HUES48 (cell line): ENCODE data around the gene AMY1B.
"Not testable (repeated sequence)": the region's sequence is repeated elsewhere in the genome, so short reads cannot be mapped to it uniquely, and the experiment has no call there.

ENCODE experiments used
- H3K27ac ChIP-seq: one replicate; pipeline ENCODE4 v1.7.0; 2013; ENCODE audit warnings: low read depth, low read length, inconsistent platforms
- H3K27me3 ChIP-seq: 2 replicates; pipeline ENCODE4 v1.6.1; 2013; ENCODE audit warnings: mild to moderate bottlenecking, low read length; ENCODE audit not compliant: control insufficient read depth, insufficient read depth
- H3K36me3 ChIP-seq: 2 replicates; pipeline ENCODE4 v1.6.1; 2013; ENCODE audit warnings: low read length; ENCODE audit not compliant: control insufficient read depth, insufficient read depth
- H3K4me1 ChIP-seq: 2 replicates; pipeline ENCODE4 v1.6.1; 2013; ENCODE audit warnings: mild to moderate bottlenecking, low read length; ENCODE audit not compliant: control insufficient read depth, insufficient read depth
- H3K4me3 ChIP-seq: 2 replicates; pipeline ENCODE4 v1.5.1; 2013; ENCODE audit warnings: mild to moderate bottlenecking, low read depth, low read length
- H3K9ac ChIP-seq: 2 replicates; pipeline ENCODE4 v1.6.1; 2013; ENCODE audit warnings: mild to moderate bottlenecking, low read depth, low read length, moderate library complexity
- H3K9me3 ChIP-seq: 2 replicates; pipeline ENCODE4 v1.6.1; 2013; ENCODE audit warnings: low read length; ENCODE audit not compliant: control insufficient read depth, insufficient read depth

The AMY1B gene

DNA sequence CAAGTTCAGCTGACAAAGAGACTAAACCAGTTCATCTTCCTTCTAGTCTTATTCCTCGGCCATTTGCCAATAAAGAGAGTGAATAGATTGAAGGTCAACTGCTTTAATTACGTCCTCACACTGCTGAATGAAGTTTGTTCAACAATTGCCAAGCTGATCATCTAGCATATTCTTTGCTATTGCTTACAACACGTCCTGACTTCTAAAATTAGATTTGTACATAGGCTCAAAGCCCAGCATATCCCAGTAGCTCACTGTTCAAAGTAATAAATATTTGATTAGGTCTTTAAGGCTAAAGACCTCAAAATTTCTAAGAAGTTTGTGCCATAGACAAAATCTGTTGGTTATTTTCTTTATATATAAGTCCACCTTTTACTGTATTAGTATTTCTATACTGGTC is 19.7 kb downstream of the AMY1B start:
- H3K4me3 ChIP-seq, H3K9ac ChIP-seq, H3K9me3 ChIP-seq, H3K27me3 ChIP-seq, H3K27ac ChIP-seq, H3K36me3 ChIP-seq, H3K4me1 ChIP-seq: not testable (repeated sequence)

DNA sequence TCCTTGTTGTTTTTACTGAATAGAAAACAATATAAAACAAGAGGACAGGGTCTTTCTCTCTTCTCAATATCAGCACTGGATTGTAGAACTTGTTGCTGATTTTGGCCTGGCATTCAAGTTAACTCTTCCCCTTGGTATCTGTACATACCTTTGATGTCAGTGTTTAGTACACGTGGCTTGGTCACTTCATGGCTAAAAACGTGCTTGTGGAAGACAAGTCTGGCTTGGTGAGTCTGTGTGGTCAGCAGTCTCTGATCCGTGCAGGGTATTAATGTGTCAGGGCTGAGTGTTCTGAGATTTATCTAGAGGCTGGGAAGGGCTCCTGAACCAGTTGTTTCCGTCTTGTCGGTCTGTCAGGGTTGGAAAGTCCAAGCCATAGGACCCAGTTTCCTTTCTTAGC is 40.5 kb downstream of the AMY1B start, which contains the start of gene AMY1A:
Gene AMY1A, plus strand, starts transcription at position 301 of the 400 bp plus-strand sequence. CDS start 571 bp downstream, outside the sequence.
- not testable (repeated sequence) for H3K27me3 ChIP-seq, H3K9ac ChIP-seq, H3K4me3 ChIP-seq, H3K9me3 ChIP-seq, H3K36me3 ChIP-seq, H3K27ac ChIP-seq, H3K4me1 ChIP-seq

DNA sequence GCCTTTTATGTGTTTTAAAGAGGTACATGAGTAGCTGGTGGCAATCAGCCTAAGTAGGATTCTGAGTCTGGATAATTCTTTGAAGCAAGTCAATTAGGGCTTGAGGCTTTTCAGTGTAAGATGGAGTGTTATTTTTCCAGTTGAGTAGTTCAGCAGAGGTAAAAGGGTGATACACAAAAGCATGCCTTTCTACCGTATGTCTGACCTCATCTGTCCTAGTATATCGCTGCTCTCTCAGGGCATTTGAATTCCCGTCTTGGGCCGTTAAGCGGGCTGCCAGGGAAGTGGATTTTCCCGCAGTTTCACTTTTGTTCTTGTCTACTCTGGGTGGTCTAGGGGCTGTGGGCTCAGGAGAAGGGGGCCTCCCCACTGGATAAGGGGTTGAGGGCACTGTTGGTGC is 41.9 kb downstream of the AMY1B start:
- not testable (repeated sequence) for H3K27ac ChIP-seq, H3K27me3 ChIP-seq, H3K4me1 ChIP-seq, H3K36me3 ChIP-seq, H3K9ac ChIP-seq, H3K9me3 ChIP-seq, H3K4me3 ChIP-seq

DNA sequence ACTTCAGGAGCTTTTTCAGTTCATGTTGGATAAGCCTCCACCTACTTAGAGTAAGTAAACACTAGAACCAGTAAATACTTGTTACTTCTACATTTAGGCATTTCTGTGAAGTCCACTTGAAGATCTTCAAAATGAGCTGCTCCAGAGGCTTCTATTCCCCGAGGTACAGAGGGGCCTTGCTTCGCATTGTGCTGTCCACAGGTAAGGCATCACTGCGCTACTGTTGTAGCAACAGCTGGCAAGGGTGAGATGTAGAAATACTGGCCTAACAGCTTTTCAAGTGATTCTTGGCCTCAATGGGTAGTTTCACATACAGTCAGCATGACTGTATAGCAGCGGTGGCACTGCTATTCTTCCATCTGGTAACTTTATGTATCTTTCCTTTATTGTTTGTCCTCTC is 45.1 kb downstream of the AMY1B start:
- not testable (repeated sequence) for H3K4me1 ChIP-seq, H3K27ac ChIP-seq, H3K9ac ChIP-seq

DNA sequence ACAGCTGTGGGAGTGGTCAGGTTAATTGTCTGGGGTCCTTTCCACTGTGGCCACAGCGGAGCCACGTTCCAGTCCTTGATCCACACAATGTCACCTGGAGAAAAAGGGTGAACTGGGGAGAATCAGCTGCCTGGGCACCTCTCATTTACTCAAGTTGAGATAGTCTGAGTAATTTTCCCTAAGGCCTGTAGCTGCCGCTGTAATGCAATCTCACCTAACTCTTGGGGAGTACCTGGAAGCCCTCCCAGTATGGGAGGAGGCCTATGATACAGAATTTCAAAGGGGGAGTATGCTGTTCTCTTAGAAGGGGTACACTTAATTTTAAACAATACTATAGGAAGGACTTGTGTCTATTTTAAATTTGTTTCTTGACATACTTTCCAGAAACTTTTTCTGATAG is 45.7 kb downstream of the AMY1B start:
- H3K4me3 ChIP-seq, H3K9me3 ChIP-seq, H3K36me3 ChIP-seq, H3K4me1 ChIP-seq, H3K27ac ChIP-seq, H3K9ac ChIP-seq, H3K27me3 ChIP-seq: not testable (repeated sequence)

More for the DNA sequence above, 45.1 kb downstream of the AMY1B start:
- H3K36me3 ChIP-seq, H3K9me3 ChIP-seq, H3K27me3 ChIP-seq, H3K4me3 ChIP-seq: not testable (repeated sequence)

DNA sequence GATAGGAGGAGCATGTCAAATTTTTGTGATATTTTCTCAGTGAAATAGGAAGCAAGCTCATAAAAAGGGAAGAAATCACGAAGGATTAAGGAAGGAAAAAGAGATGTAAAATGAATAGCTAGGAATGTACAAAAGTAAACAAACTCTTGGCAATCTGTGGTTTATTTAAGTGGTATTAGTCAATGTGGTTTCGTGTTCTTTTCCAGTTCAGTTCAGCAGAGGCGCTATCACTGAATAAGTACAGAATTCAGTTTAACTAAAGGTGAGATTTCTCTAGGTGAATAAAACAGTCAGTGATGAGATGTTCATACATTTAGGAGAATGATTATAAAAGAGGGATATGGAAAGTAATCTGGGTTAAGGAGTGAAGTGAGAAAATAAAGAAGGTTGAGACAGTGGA is 52.1 kb downstream of the AMY1B start:
- not testable (repeated sequence) for H3K27ac ChIP-seq, H3K4me3 ChIP-seq, H3K27me3 ChIP-seq, H3K36me3 ChIP-seq, H3K4me1 ChIP-seq, H3K9me3 ChIP-seq, H3K9ac ChIP-seq

DNA sequence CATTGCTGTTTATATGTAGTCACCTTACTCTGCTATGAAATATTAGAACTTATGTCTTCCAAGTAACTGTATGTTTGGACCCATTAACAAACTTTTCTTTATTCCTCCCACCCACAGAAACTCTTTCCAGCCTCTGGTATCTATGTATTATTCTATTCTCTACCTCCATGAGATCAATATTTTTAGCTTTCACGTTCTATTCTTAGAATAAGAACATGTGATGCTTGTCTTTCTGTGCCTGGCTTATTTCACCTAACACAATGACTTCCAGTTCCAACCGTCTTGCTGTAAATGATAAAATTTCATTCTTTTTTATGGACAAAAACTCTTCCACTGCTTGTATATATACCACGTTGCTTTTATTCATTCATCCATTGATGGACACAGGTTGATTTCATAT is 54.8 kb downstream of the AMY1B start:
- not testable (repeated sequence) for H3K4me1 ChIP-seq, H3K27me3 ChIP-seq, H3K9me3 ChIP-seq, H3K9ac ChIP-seq, H3K4me3 ChIP-seq, H3K27ac ChIP-seq, H3K36me3 ChIP-seq
